HG02759 (cell line): ENCODE data around the gene C17orf58.
"Not testable (repeated sequence)": the region's sequence is repeated elsewhere in the genome, so short reads cannot be mapped to it uniquely, and the experiment has no call there.

Experiments
- ATAC-seq: cut with Tn5 transposase; IDR thresholded peaks from one replicate; pipeline ENCODE4 v1.9.1; 2021; ENCODE audit warnings: mild to moderate bottlenecking, moderate library complexity; ENCODE audit not compliant: unreplicated experiment

Gene C17orf58

GRCh38 chr17:67962156-67962555 is 34.1 kb downstream of the C17orf58 start:
- ATAC-seq, result not testable (repeated sequence)

GRCh38 chr17:67960276-67960675 is 36.0 kb downstream of the C17orf58 start:
- ATAC-seq, result not testable (repeated sequence)

GRCh38 chr17:67959510-67959909 is 36.8 kb downstream of the C17orf58 start:
- no peak for ATAC-seq

GRCh38 chr17:67950945-67951344 is 45.3 kb downstream of the C17orf58 start:
- ATAC-seq, result no peak

GRCh38 chr17:67947325-67947813 is 48.9 kb downstream of the C17orf58 start:
- no peak for ATAC-seq

- no peak for ATAC-seq
These were observed 49.8 kb downstream of the C17orf58 start for GRCh38 chr17:67946513-67946912.

GRCh38 chr17:67944035-67944434 is 52.2 kb downstream of the C17orf58 start:
- no peak for ATAC-seq

GRCh38 chr17:67942810-67943209 is 53.5 kb downstream of the C17orf58 start:
- ATAC-seq, result no peak
